Activated naive CD4-positive, alpha-beta T cell treated with anti-CD3 and anti-CD28 coated beads, Interleukin-2, amount 10 ng/mL, durations not matched to agents 7 days and 5 days (primary cell): ENCODE results near the gene IL17A.

Source experiments
- CTCF ChIA-PET: fragments of 350-600 bp; sonication (Branson Sonifier 250); formaldehyde crosslinking; loops from one replicate; lab custom pipeline; 2021; ENCODE audit warnings: antibody characterized with exemption; lab: Charles Lee
- DNase-seq: peaks from one replicate; pipeline ENCODE4 v3.0.0-alpha.2; 2020
- H3K27ac Mint-ChIP-seq: one replicate; pipeline ENCODE4 v1.8.0; 2021; ENCODE audit warnings: mild to moderate bottlenecking, moderate library complexity, mixed read lengths
- H3K27me3 Mint-ChIP-seq: one replicate; pipeline ENCODE4 v1.8.0; 2021; ENCODE audit warnings: mild to moderate bottlenecking, mixed read lengths
- H3K36me3 Mint-ChIP-seq: one replicate; pipeline ENCODE4 v1.8.0; 2021; ENCODE audit warnings: mixed read lengths
- H3K4me1 Mint-ChIP-seq: one replicate; pipeline ENCODE4 v1.8.0; 2021; ENCODE audit warnings: mixed read lengths
- H3K4me3 Mint-ChIP-seq: one replicate; pipeline ENCODE4 v1.8.0; 2021; ENCODE audit warnings: mild to moderate bottlenecking, moderate library complexity, mixed read lengths
- H3K9me3 Mint-ChIP-seq: one replicate; pipeline ENCODE4 v1.8.0; 2021; ENCODE audit warnings: mixed read lengths

Gene IL17A

GRCh38 chr6:52186075-52186474, at the start of gene IL17A:
TSS of gene IL17A (plus strand) at chr6:52186375. CDS start at chr6:52186432, 57 bp downstream.
- peaks cover 40% of the 10 kb centered on the region for H3K27me3 Mint-ChIP-seq
- H3K9me3 Mint-ChIP-seq = no peaks in the 10 kb centered on the region
- H3K36me3 Mint-ChIP-seq = no peaks in the 10 kb centered on the region

GRCh38 chr6:52136934-52137467, 49.2 kb upstream of the IL17A start:
- Mint-ChIP-seq H3K4me1 (no peaks in the 10 kb centered on the region), H3K27ac (no peak overlapping the region), H3K36me3 (no peaks in the 10 kb centered on the region), H3K9me3 (no peaks in the 10 kb centered on the region), H3K27me3 (peaks cover 17% of the 10 kb centered on the region), H3K4me3 (no peak overlapping the region)
- CTCF ChIA-PET = no interaction called here
- DNase-seq = no peak

More at GRCh38 chr6:52186075-52186474, at the start of gene IL17A:
- no peak within 1 kb of the TSS for H3K27ac Mint-ChIP-seq
- no peak for DNase-seq
- CTCF ChIA-PET = no interaction called here
- no peaks in the 10 kb centered on the region for H3K4me1 Mint-ChIP-seq
- H3K4me3 Mint-ChIP-seq = no peak within 1 kb of the TSS

DNA sequence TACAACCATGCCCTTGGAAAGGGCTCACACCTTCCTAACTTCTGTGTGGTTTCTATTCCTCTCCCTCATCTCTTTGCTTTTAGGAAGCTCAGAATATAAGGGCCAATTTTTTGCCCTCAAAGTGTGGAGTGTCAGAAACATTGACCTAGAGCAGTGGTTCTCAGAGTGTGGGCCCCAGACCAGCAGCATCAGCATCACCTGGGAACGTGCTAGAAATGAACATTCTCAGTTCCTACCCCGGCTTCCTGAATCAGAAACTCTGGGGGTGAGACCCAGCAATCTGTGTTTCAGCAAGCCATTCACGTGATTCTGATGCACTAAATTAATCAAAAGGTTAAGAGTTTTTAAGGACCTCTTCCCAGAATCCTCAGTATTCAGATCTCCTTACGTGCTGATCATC, 47.9 kb upstream of the IL17A start:
- Mint-ChIP-seq H3K4me3 (no peak overlapping the region), H3K27me3 (peaks cover 16% of the 10 kb centered on the region), H3K27ac (no peak overlapping the region)

GRCh38 chr6:52139985-52140680, 46.0 kb upstream of the IL17A start:
- no peak overlapping the region for H3K27ac Mint-ChIP-seq
- H3K9me3 Mint-ChIP-seq = no peaks in the 10 kb centered on the region
- H3K36me3 Mint-ChIP-seq = no peaks in the 10 kb centered on the region
- no peak for DNase-seq
- CTCF ChIA-PET = interaction anchor here (1.0 kb wide), 1 partner anchor 54 kb away, joined by 3 read pairs; no protein-coding TSS in a partner anchor
- H3K4me1 Mint-ChIP-seq = no peaks in the 10 kb centered on the region
- H3K27me3 Mint-ChIP-seq = peaks cover 32% of the 10 kb centered on the region
- H3K4me3 Mint-ChIP-seq = no peak overlapping the region

More for the DNA sequence above, 47.9 kb upstream of the IL17A start:
- H3K9me3 Mint-ChIP-seq = no peaks in the 10 kb centered on the region
- no peaks in the 10 kb centered on the region for H3K4me1 Mint-ChIP-seq
- DNase-seq = no peak
- no peaks in the 10 kb centered on the region for H3K36me3 Mint-ChIP-seq
- CTCF ChIA-PET = no interaction called here

- no peak overlapping the region for H3K4me3 Mint-ChIP-seq
- H3K36me3 Mint-ChIP-seq = no peaks in the 10 kb centered on the region
- no peak overlapping the region for H3K27ac Mint-ChIP-seq
- H3K27me3 Mint-ChIP-seq = peaks cover 39% of the 10 kb centered on the region
- H3K9me3 Mint-ChIP-seq = no peaks in the 10 kb centered on the region
- no peaks in the 10 kb centered on the region for H3K4me1 Mint-ChIP-seq
- DNase-seq = no peak
- CTCF ChIA-PET = no interaction called here
Observed at GRCh38 chr6:52141596-52141995, 44.6 kb upstream of the IL17A start.

GRCh38 chr6:52142556-52142955, 43.6 kb upstream of the IL17A start:
- Mint-ChIP-seq H3K27me3 (peaks cover 43% of the 10 kb centered on the region), H3K36me3 (no peaks in the 10 kb centered on the region)
- CTCF ChIA-PET = no interaction called here

GRCh38 chr6:52143551-52143950, 42.6 kb upstream of the IL17A start:
- no peaks in the 10 kb centered on the region for H3K9me3 Mint-ChIP-seq
- peaks cover 39% of the 10 kb centered on the region for H3K27me3 Mint-ChIP-seq
- no peak overlapping the region for H3K27ac Mint-ChIP-seq
- no peaks in the 10 kb centered on the region for H3K36me3 Mint-ChIP-seq
- DNase-seq = no peak
- no peaks in the 10 kb centered on the region for H3K4me1 Mint-ChIP-seq
- CTCF ChIA-PET = no interaction called here
- no peak overlapping the region for H3K4me3 Mint-ChIP-seq

More at GRCh38 chr6:52142556-52142955, 43.6 kb upstream of the IL17A start:
- no peak overlapping the region for H3K27ac Mint-ChIP-seq
- no peaks in the 10 kb centered on the region for H3K9me3 Mint-ChIP-seq
- no peak for DNase-seq
- H3K4me3 Mint-ChIP-seq = no peak overlapping the region
- H3K4me1 Mint-ChIP-seq = no peaks in the 10 kb centered on the region

DNA sequence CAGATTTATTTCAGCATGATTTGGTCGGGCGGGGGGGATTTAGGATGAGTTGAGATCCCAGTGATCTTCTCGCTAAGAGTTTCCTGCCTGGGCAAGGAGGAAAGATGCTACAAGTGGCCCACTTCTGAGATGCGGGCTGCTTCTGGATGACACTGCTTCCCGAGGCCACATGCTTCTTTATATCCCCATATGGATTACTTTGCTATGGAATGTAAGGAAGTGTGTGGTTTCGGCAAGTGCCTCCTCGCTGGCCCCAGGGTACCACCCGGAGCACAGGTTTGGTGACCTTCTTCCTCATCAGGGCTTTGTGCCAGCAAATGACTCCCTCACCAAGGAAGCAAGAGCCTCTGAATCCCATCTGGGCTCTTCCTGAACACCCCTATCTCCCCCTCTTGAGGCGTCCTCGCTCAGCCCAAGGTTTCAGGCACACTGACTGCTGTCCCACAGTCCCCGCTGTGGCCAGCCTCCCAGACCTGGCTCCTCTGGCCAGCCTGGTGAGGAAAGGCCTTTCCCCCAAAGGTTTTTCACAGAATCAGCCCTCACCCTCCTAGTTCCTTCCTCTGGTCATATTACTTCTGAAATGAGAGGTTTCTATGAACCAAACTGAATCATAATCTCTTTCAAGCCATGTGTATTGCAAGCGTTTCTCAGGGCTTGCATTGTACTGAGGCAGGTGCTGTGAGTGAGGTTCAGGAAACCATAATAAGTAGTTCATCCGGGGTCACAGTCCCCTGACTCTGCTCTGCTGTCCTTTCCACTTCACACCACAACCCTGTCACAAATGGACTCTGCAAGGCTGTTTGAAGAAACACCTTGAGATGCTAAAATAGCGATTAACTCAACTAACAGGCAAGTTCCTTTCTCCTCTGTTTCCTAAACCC, 41.7 kb upstream of the IL17A start:
- Mint-ChIP-seq H3K27ac (no peak overlapping the region), H3K27me3 (peaks cover 44% of the 10 kb centered on the region), H3K36me3 (no peaks in the 10 kb centered on the region), H3K9me3 (no peaks in the 10 kb centered on the region), H3K4me1 (no peaks in the 10 kb centered on the region), H3K4me3 (no peak overlapping the region)
- CTCF ChIA-PET = no interaction called here
- no peak for DNase-seq

DNA sequence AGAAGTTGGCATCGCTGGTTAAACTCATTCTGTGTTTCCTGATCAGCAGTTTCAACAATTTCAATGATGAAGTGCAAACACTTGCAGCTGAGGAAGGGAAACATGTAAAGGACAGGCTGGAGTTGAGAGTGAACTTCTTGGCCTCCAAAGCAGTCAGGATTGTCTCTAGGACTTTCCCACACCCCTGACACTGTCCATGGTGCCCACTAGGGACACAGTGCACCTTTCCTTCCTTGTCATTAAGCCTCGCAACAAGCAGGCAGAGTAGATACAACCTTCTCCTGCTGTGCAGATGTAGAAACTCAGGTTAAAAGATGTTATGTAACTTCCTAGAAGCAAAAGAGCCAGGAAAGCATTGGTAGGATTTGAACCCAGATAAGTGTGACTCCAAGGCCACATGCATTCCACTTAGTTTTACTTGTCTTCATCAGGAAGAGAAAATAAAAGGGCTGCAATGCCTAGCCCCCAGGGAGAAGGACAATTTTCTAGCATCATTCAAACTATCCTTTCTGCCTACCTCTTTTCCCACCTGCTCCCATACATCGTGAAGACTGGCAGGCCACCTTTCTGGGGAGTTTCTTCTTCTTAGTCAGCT, 39.2 kb upstream of the IL17A start:
- H3K27me3 Mint-ChIP-seq = peaks cover 48% of the 10 kb centered on the region
- no peaks in the 10 kb centered on the region for H3K4me1 Mint-ChIP-seq
- H3K4me3 Mint-ChIP-seq = no peak overlapping the region
- no peaks in the 10 kb centered on the region for H3K9me3 Mint-ChIP-seq
- no peak overlapping the region for H3K27ac Mint-ChIP-seq
- CTCF ChIA-PET = no interaction called here
- H3K36me3 Mint-ChIP-seq = no peaks in the 10 kb centered on the region
- DNase-seq = no peak

DNA sequence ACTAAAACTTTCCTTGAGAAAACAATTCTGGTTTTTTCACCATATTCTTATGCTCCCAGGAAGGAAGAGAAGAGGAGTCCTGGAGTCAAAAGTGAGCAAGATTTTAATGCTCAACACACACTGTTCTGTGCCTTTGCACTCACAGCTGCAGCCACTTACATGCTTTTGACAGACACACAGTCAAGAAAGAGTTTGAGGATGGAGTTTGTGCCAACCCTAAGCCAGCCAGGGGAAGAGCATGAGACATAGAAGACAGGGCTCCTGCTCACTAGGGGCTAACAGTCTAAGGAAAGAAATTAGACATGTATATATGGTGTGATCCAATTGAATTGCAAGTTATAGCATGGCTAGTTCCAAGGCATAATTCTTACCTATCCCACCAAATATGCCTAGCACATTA, 37.1 kb upstream of the IL17A start:
- H3K4me1 Mint-ChIP-seq = no peaks in the 10 kb centered on the region
- no peaks in the 10 kb centered on the region for H3K36me3 Mint-ChIP-seq
- H3K9me3 Mint-ChIP-seq = no peaks in the 10 kb centered on the region
- H3K27ac Mint-ChIP-seq = no peak overlapping the region
- H3K27me3 Mint-ChIP-seq = peaks cover 51% of the 10 kb centered on the region
- H3K4me3 Mint-ChIP-seq = no peak overlapping the region
- DNase-seq = no peak
- CTCF ChIA-PET = no interaction called here

DNA sequence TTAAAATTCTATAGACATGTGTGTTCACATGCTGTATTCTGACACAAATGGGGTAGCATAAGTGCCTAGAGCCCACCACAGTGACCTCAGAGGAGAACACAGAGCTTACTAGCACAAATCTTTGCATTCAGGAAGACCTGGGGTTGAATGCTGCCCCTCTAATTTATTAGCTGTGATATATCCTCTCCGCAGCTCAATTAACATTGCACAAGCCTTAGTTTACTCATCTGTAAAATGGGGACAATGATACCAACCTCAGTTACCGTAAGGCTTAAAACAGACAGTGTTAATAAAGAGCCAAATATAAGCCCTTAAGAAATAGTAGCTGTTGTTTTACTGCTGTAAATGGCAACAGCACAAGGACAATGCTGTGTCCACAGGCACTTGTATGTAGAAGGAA, 36.2 kb upstream of the IL17A start:
- peaks cover 43% of the 10 kb centered on the region for H3K27me3 Mint-ChIP-seq
- CTCF ChIA-PET = no interaction called here
- no peaks in the 10 kb centered on the region for H3K4me1 Mint-ChIP-seq
- H3K36me3 Mint-ChIP-seq = no peaks in the 10 kb centered on the region
- H3K4me3 Mint-ChIP-seq = no peak overlapping the region
- H3K9me3 Mint-ChIP-seq = no peaks in the 10 kb centered on the region
- DNase-seq = no peak
- no peak overlapping the region for H3K27ac Mint-ChIP-seq

DNA sequence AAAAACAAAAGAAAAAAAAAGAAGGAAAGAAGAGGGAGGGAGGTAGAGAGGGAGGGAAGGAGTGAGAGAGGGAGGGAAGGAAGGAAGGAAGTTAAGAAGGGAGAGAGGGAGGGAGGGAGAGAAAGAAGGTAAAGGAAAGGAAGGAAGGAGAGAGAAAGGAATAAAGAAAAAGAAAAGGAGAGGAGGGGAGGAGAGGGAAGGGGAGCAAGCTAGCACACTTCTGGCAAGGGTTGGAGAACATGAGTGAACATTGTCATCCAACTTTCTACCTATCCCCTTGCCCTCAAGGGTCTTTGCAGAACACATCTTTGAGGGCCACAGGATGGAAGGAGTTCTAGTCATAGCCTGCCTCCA, 34.1 kb upstream of the IL17A start:
- Mint-ChIP-seq H3K27ac (no peak overlapping the region), H3K9me3 (no peaks in the 10 kb centered on the region), H3K4me1 (peaks cover 18% of the 10 kb centered on the region), H3K27me3 (peaks cover 37% of the 10 kb centered on the region), H3K36me3 (no peaks in the 10 kb centered on the region), H3K4me3 (no peak overlapping the region)
- CTCF ChIA-PET = interaction anchor here (1.7 kb wide), 1 partner anchor 11 kb away, joined by 5 read pairs; no protein-coding TSS in a partner anchor
- no peak for DNase-seq

DNA sequence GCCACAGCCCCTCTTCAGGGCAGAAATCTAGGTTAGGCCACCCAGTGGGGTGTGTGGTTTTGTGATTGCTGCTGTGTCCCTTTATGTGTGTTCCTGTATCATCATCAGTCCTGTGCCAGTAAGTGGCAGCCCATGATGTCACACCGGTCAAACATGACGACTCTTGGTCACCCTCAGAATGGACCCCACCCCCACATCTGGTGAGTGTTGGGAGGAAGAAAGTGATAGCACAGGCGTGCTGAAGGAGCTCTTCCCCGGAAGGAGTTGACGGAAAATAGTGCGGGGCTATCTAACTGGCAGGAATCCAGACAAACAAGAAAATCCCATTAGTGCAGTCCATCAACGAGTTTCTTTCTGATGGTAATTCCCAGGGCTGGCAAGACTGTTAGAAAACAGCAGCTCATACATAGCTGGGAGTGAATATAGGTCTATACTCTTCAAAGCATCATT, 33.4 kb upstream of the IL17A start:
- Mint-ChIP-seq H3K27me3 (peaks cover 36% of the 10 kb centered on the region), H3K36me3 (no peaks in the 10 kb centered on the region), H3K27ac (no peak overlapping the region), H3K4me3 (no peak overlapping the region), H3K9me3 (no peaks in the 10 kb centered on the region), H3K4me1 (peaks cover 18% of the 10 kb centered on the region)
- CTCF ChIA-PET = interaction anchor here (0.6 to 1.7 kb wide), 2 partner anchors 11 kb away, joined by 3 to 5 read pairs; no protein-coding TSS in a partner anchor
- no peak for DNase-seq

- peaks cover 30% of the 10 kb centered on the region for H3K27me3 Mint-ChIP-seq
- no peak for DNase-seq
- no peak overlapping the region for H3K27ac Mint-ChIP-seq
- no peak overlapping the region for H3K4me3 Mint-ChIP-seq
- CTCF ChIA-PET = no interaction called here
- peaks cover 18% of the 10 kb centered on the region for H3K4me1 Mint-ChIP-seq
- H3K9me3 Mint-ChIP-seq = no peaks in the 10 kb centered on the region
- no peaks in the 10 kb centered on the region for H3K36me3 Mint-ChIP-seq
Observed at GRCh38 chr6:52154381-52154780, 31.8 kb upstream of the IL17A start.
